ENCODE measurements around the gene PGAP6. TPM values are rescaled to one million over a fixed set of nuclear protein-coding genes. Genes with fewer than 3 reads are reported as not detected.

Gene PGAP6
- total and polyA plus RNA-seq, 2 of the 8 experiments (the other 6 are each of a cell fraction or from before 2014, with no cell fraction given), result 86.8 to 364 TPM

DNA sequence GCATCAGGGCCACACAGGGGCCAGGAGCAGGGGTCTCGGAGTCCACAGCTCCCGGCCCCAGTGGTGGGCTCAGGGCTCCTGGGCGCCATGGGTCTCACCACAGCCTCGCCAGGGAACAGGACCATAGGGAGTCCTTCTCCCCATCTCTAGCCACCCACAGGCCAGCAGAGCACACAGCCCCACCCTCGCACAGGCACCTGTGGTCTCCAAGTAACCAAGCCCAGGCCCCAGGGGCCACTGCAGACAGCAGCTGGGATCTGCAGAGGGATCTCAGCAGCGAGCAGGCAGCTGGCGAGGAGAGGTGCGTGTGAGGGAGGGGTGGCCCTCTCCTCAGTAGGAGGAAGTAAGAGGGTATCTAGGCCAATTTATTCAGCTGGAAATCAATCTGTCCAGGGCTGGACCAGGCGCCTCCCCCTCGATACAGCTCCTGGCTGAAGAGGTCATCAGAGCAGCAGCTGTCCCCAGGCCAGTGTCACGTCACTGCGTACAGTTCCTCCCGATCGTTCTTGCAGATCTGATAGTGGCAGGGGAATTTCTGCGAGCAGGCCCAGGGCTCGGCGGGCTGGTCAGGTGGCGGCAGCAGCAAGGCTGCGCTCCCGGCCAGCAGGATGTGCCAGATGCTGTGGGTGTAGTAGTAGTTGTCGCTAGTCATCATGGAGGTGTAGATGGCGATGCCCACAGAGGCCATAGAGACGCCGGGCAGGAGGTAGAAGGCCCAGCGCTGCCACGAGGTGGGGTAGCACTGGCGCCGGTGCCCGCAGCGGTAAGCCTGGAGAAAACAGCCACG lies 10.1 kb downstream of the PGAP6 start:
- FAIRE-seq, result no peak
- peak overlapping the region; percentile 52 for H2BK5ac ChIP-seq (ENCODE audit: low read depth, low read length)
- TF ChIP-seq KDM5A (IDR thresholded peaks at IDR 0.05; ENCODE audit: low read length), result no peak
- no peak for TF ChIP-seq POU5F1 (IDR thresholded peaks at IDR 0.05; ENCODE audit: low read depth, low read length)
- TF ChIP-seq BRCA1 (IDR thresholded peaks at IDR 0.05; ENCODE audit: low read depth, low read length), result no peak
- TF ChIP-seq SP2 (IDR thresholded peaks at IDR 0.05; ENCODE audit: low read length), result no peak
- no peak for TF ChIP-seq TCF12 (IDR thresholded peaks at IDR 0.05; ENCODE audit: low read depth, low read length)
- no peak for TF ChIP-seq POLR2A (IDR thresholded peaks at IDR 0.05; ENCODE audit: control extremely low read depth in 1 of 2, low read depth in 2 of 2, low read length in 2 of 2)
- no peak for TF ChIP-seq CTBP2 (IDR thresholded peaks at IDR 0.05; ENCODE audit: borderline replicate concordance, insufficient read depth, insufficient read length, low read length)
- no peak for TF ChIP-seq EZH2 (IDR thresholded peaks at IDR 0.05; ENCODE audit: low read depth, low read length, severe bottlenecking)
- no peak for TF ChIP-seq BACH1 (IDR thresholded peaks at IDR 0.05; ENCODE audit: low read length)
- TF ChIP-seq TAF1 (IDR thresholded peaks at IDR 0.05; ENCODE audit: low read depth, low read length), result no peak
- no peak for TF ChIP-seq KDM4A (IDR thresholded peaks at IDR 0.05; ENCODE audit: low read depth, low read length, severe bottlenecking)
- no peak overlapping the region for H2BK120ac ChIP-seq (replicated peaks; ENCODE audit: low read depth, low read length)
- H3K56ac ChIP-seq (replicated peaks; ENCODE audit: insufficient read length, low read depth, low read length), result no peak overlapping the region
- H4K91ac ChIP-seq (replicated peaks; ENCODE audit: insufficient read length, low read length), result no peak overlapping the region
- no peak overlapping the region for H3K9ac ChIP-seq (replicated peaks in 1 of 4; ENCODE audit: extremely low read depth in 1 of 4, low read depth in 3 of 4, low read length in 3 of 4)
- H3K9me3 ChIP-seq (ENCODE audit: insufficient read depth in 2 of 2, low read depth in 1 of 2, low read length in 1 of 2), result no peaks in the 10 kb centered on the region
- H3K4me3 ChIP-seq (ENCODE audit: extremely low read depth in 1 of 4, insufficient read depth in 2 of 4, low read depth in 3 of 4, low read length in 4 of 4), result no peak overlapping the region
- H4K8ac ChIP-seq (ENCODE audit: extremely low read depth, insufficient read depth, low read length), result no peak overlapping the region
- H3K36me3 ChIP-seq (ENCODE audit: control insufficient read depth in 2 of 4, insufficient read depth in 4 of 4, low read length in 3 of 4), result peaks cover 23 to 65% (median 48%) of the 10 kb centered on the region in 4 experiments
- H3K79me2 ChIP-seq (ENCODE audit: control insufficient read depth in 1 of 2, insufficient read depth in 2 of 2, low read length in 2 of 2), result no peaks in the 10 kb centered on the region; a peak in 1 of 4 replicates
- 96% methylated on average over 31 of the region's 31 CpGs; no CpG with 5 or more reads in 1 of the 2 experiments for WGBS, 2 experiments (ENCODE audit: extremely low coverage in 1 of 2, insufficient coverage in 1 of 2, insufficient read length in 1 of 2, insufficient replicate concordance in 2 of 2, low coverage in 1 of 2, low lambda C conversion rate in 2 of 2, missing lambda C conversion rate in 1 of 2)
- H2BK12ac ChIP-seq (ENCODE audit: low read depth, low read length), result no peak overlapping the region
- no peak overlapping the region for H3K18ac ChIP-seq (ENCODE audit: extremely low read depth, low read length)
- no peak overlapping the region for H3K27ac ChIP-seq (ENCODE audit: low read depth, low read length)
- no peak overlapping the region for H3K4me2 ChIP-seq (ENCODE audit: insufficient read depth in 1 of 2, low read depth in 2 of 2, low read length in 2 of 2)
- no peak overlapping the region for H2BK20ac ChIP-seq (ENCODE audit: low read length)
- peaks cover 0 to 10% (median 9%) of the 10 kb centered on the region in 4 experiments; a peak in 5 of 7 replicates for H3K4me1 ChIP-seq (replicated peaks in 1 of 4; ENCODE audit: control insufficient read depth in 3 of 4, insufficient read depth in 4 of 4, low read length in 3 of 4)
- H3K14ac ChIP-seq (ENCODE audit: insufficient read length), result no peak overlapping the region
- H4K20me1 ChIP-seq (replicated peaks in 1 of 2; ENCODE audit: control insufficient read depth in 1 of 2, insufficient read depth in 2 of 2, low read length in 2 of 2), result peaks cover 8 to 38% of the 10 kb centered on the region in 2 experiments
- no peaks in the 10 kb centered on the region; the same call in 1 of the 2 replicates for H3K79me1 ChIP-seq (ENCODE audit: low read depth, low read length)
- ChIA-PET CTCF (ENCODE audit: partially characterized antibody) (interaction anchor here (0.6 to 1.8 kb wide), 10 partner anchors 9 to 341 kb away, joined by 3 to 5 read pairs (median 3); no protein-coding TSS in a partner anchor), POLR2A (ENCODE audit: partially characterized antibody) (interaction anchor here (0.6 to 2.5 kb wide), 11 partner anchors 7 to 377 kb away, joined by 3 to 11 read pairs (median 4); no protein-coding TSS in a partner anchor)
- peak in 1 of 2 experiments; percentile 47 for DNase-seq (ENCODE audit: low read depth in 1 of 2, low spot score in 2 of 2)
- H4K5ac ChIP-seq (ENCODE audit: insufficient read length, low read depth, low read length), result no peak overlapping the region
- H3K27me3 ChIP-seq (replicated peaks in 1 of 4; ENCODE audit: control insufficient read depth in 3 of 4, extremely low read depth in 1 of 4, insufficient read depth in 3 of 4, low read length in 3 of 4), result no peaks in the 10 kb centered on the region
- H3K23ac ChIP-seq (ENCODE audit: insufficient read length), result no peak overlapping the region
- no peaks in the 10 kb centered on the region; the same call in 1 of the 2 replicates for H3K23me2 ChIP-seq (ENCODE audit: low read depth, low read length)
- no peak overlapping the region for H2BK15ac ChIP-seq (ENCODE audit: low read length)
- no peak overlapping the region for H3K4ac ChIP-seq (replicated peaks; ENCODE audit: insufficient read length, low read depth, low read length)
- H2AK5ac ChIP-seq (ENCODE audit: low read depth, low read length), result no peak overlapping the region
- H2AFZ ChIP-seq (ENCODE audit: low read length), result no peak overlapping the region

All from H1 (cell line).